GM12865 (cell line): ENCODE data around the gene FXYD7.

Experiments
- DNase-seq: peaks from one replicate; pipeline ENCODE4 v3.0.0; 2010; ENCODE audit warnings: low read depth
- H3K4me3 ChIP-seq: 2 replicates; pipeline ENCODE4 v1.5.1; 2011; ENCODE audit warnings: mild to moderate bottlenecking, low read depth, low read length, control low read depth
- CTCF ChIP-seq: IDR thresholded peaks from 2 replicates; pipeline ENCODE4 v1.5.1; 2011; ENCODE audit warnings: low read length, control low read depth, low read depth, inconsistent platforms; ENCODE audit not compliant: insufficient read depth; ENCODE audit errors: missing control alignments

Gene FXYD7

DNA sequence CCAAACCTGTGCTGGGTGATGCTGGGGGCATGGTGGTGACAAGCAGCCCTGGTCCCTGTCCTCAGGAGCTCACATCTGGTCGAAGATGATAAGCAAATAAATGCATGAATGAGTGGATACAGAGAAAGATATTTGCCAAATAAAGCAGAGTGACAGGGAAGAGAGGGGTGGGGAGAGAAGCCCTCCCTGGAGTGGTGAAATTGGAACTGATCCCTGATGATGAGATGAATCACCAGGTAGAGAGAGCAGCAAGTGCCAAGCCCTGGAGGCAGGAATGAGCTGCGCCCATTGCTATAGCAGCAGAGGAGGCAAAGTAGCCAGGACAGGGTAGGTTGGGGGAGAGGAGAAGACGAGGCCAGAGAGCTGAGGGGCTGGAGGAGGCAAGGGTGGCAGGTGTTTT is 25.1 kb downstream of the FXYD7 start:
- no peak overlapping the region for H3K4me3 ChIP-seq
- DNase-seq: no peak
- TF ChIP-seq CTCF: no peak

- no peak overlapping the region for H3K4me3 ChIP-seq
- no peak for DNase-seq
- TF ChIP-seq CTCF: no peak
These were observed 26.4 kb downstream of the FXYD7 start for GRCh38 chr19:35169221-35169995.

DNA sequence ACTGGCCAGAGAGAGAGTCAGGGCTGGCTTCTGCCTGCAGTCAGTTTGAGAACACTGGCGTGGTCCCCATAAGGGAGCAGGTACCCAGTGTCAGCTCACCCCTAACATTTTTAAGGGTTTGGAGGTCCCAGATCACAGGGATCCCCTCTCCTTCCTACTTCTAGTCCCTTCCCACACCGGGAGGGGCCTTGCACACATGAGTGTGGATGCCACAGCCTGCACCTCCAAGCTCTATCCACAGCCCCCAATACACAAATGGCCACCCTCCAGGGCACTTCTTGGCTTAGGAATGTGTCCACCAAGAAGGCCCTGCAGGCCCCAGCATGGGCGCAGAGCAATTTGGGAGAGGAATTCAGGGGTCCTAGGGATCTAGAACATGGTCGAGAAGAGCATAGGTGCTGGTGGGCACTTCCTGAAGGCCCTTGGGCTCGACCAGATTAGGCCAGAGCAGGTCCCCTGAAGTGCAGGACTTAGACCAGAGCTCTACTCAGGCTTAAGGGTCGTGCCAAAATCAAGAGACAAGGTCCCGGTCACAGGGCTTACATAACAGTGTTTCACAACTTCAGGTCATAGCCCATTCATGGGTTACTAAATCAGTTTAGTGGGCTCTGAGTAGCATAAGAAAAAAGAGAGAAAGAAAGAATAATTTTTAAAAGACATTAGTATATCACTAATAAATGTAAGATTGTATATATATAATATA is 27.5 kb downstream of the FXYD7 start:
- H3K4me3 ChIP-seq: no peak overlapping the region
- no peak for TF ChIP-seq CTCF
- DNase-seq: no peak

DNA sequence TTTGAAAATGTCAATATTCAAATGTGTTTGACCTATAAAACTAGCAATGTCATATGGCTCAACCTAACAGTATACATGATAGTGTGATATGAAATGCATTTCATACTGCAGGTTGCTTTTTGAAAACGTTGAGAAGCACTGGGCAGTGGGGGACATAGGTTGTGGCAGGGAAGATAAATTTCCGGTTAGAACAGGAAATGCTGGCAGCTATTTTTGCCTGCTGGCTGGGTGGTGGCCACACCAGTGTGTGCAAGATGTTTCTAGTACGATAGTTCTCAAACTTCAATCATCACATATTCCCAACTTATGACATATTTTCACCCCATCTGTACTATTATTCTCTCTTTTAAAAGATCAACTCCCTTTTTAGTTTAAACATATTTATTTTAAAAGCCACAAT is 28.7 kb downstream of the FXYD7 start:
- no peak for DNase-seq
- no peak overlapping the region for H3K4me3 ChIP-seq
- no peak for TF ChIP-seq CTCF

GRCh38 chr19:35174226-35174625 is 31.2 kb downstream of the FXYD7 start:
- no peak overlapping the region for H3K4me3 ChIP-seq
- TF ChIP-seq CTCF: no peak
- no peak for DNase-seq

DNA sequence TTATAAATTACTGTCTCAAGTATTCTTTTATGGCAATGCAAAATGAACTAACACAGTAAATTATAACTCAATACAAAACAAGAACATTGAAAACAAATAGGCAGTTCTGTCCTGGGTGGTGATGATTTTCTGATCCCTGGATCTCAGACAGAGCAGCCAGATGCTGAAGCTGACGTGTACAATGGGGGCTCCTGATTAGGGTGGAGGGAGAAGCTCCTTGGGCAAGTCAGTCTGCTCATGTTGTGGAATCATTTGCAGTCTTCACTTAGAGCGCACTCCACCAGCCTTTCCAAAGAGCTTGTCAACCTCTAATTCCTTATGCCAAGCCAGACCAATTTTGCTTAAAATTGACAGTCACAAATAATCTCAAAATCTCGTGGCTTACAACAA is 33.1 kb downstream of the FXYD7 start:
- DNase-seq: no peak
- TF ChIP-seq CTCF: no peak
- H3K4me3 ChIP-seq: no peak overlapping the region
